Chondrocyte (in vitro differentiated cells): ENCODE data around the gene LRRC49. TPM values are rescaled to one million over a fixed set of nuclear protein-coding genes. Genes with fewer than 3 reads are reported as not detected.

Source experiments
- DNase-seq: peaks from one replicate; pipeline ENCODE4 v3.0.0; 2021; ENCODE audit warnings: mixed read lengths, low spot score
- H3K27ac Mint-ChIP-seq: one replicate; pipeline ENCODE4 v1.8.0; 2021; ENCODE audit warnings: mild to moderate bottlenecking, moderate library complexity, mixed read lengths; ENCODE audit not compliant: unreplicated experiment
- H3K27me3 Mint-ChIP-seq: 2 replicates; pipeline ENCODE4 v1.8.0; 2021; ENCODE audit warnings: low read depth, mixed read lengths
- H3K36me3 Mint-ChIP-seq: 2 replicates; pipeline ENCODE4 v1.8.0; 2021; ENCODE audit warnings: low read depth, mixed read lengths
- H3K4me1 Mint-ChIP-seq: 2 replicates; pipeline ENCODE4 v1.8.0; 2021; ENCODE audit warnings: low read depth, mild to moderate bottlenecking, mixed read lengths
- H3K4me3 Mint-ChIP-seq: one replicate; pipeline ENCODE4 v1.8.0; 2021; ENCODE audit warnings: mild to moderate bottlenecking, moderate library complexity, mixed read lengths; ENCODE audit not compliant: unreplicated experiment
- H3K9me3 Mint-ChIP-seq: 2 replicates; pipeline ENCODE4 v1.8.0; 2021; ENCODE audit warnings: low read depth, mixed read lengths
- long read RNA-seq: library from polyadenylated mRNA; stranded (forward); transcript quantifications from one replicate; pipeline ENCODE4 v2.0.0, GENCODE V29; 2021
- total RNA-seq: library from RNA; stranded (reverse); gene quantifications from 3 replicates; pipeline ENCODE4 v1.2.1, GENCODE V29; 2021
- TF ChIP-seq, protein P1 (sequence below): fragments of 200-600 bp; sonication (generic); IDR thresholded peaks from 2 replicates; pipeline ENCODE4 v1.5.0; 2021; ENCODE audit warnings: antibody characterized with exemption, mild to moderate bottlenecking, moderate library complexity

LRRC49 gene, protein sequence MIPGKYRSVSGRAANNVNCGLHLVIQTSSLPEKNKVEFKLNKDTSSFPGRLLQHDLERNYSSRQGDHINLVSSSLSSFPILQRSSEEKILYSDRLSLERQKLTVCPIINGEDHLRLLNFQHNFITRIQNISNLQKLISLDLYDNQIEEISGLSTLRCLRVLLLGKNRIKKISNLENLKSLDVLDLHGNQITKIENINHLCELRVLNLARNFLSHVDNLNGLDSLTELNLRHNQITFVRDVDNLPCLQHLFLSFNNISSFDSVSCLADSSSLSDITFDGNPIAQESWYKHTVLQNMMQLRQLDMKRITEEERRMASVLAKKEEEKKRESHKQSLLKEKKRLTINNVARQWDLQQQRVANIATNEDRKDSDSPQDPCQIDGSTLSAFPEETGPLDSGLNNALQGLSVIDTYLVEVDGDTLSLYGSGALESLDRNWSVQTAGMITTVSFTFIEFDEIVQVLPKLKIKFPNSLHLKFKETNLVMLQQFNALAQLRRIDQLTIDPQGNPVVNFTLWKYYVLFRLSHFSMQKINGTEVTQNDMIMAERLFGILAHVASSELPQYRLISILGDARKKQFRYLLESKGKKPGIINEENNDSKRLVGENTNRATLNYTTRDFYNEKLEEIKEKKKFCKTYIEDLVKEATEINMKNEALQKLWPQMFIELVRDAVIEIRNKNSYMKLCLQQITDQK
- total RNA-seq, result 4.9 to 8.8 TPM (median 6.4 TPM) in 3 replicates
- long read RNA-seq, full-length matches to known transcripts, result 9 of 12 reads
- long read RNA-seq, partial matches to known transcripts, result 0 of 12 reads
- long read RNA-seq, other reads (novel, unspliced or antisense), result 3 of 12 reads

DNA sequence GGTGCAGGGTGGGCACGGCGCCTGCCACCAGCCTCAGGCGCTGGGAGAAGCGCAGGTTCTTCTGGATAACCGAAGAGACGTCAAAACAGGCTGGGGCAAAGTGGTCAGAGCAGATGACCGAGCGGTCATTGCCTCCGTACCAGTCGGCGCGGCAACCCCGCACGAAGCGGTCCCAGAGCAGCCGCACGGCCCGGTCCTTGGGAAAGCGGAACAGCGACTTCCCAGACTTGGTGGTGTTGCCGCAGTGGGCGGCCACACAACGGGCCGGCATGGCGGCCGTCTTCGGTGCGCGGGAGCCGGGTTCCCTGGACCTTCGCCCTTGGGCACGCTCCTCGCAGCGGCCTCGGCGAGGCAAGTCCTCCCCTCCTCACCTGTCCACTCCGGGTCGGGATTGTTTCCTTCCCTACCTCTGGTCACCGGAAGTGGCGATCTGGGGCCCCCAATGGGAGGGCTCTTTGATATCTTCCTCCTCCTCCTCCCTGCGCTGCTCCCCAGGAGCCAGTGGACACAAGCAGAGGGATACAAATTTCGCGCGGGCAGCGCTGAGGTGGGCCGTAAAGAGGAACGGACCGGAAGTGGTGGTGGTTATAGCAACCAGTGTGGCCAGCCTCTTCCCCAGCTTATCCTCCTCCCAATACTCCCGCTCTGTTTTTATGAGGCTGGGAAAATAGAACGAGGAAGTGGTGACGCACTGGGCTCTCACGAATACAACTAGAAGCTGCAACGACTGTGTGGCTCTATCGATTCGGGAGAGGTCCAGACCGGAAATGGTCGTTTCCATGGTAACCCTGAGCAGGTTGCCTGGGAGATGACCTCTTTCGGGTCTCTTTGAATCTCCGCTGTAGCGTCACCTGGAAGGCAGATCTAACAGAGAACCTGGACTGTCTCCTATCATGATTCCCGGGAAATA is at the start of gene LRRC49, which contains the start of gene THAP10:
Gene LRRC49 (plus strand): TSS at position 825 of the 910 bp plus-strand sequence. CDS start 69 bp downstream, at position 894.
Gene THAP10 (minus strand): TSS at position 432 of the 910 bp plus-strand sequence. CDS start 161 bp downstream, at position 271.
- Mint-ChIP-seq H3K9me3 (no peaks in the 10 kb centered on the region), H3K27ac (peak within 1 kb of the TSS; percentile 92), H3K4me1 (peaks cover 17% of the 10 kb centered on the region), H3K27me3 (no peaks in the 10 kb centered on the region), H3K4me3 (peak within 1 kb of the TSS; percentile 79), H3K36me3 (no peaks in the 10 kb centered on the region)
- TF ChIP-seq, protein P1, sequence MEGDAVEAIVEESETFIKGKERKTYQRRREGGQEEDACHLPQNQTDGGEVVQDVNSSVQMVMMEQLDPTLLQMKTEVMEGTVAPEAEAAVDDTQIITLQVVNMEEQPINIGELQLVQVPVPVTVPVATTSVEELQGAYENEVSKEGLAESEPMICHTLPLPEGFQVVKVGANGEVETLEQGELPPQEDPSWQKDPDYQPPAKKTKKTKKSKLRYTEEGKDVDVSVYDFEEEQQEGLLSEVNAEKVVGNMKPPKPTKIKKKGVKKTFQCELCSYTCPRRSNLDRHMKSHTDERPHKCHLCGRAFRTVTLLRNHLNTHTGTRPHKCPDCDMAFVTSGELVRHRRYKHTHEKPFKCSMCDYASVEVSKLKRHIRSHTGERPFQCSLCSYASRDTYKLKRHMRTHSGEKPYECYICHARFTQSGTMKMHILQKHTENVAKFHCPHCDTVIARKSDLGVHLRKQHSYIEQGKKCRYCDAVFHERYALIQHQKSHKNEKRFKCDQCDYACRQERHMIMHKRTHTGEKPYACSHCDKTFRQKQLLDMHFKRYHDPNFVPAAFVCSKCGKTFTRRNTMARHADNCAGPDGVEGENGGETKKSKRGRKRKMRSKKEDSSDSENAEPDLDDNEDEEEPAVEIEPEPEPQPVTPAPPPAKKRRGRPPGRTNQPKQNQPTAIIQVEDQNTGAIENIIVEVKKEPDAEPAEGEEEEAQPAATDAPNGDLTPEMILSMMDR, result no peak
- no peak for DNase-seq

DNA sequence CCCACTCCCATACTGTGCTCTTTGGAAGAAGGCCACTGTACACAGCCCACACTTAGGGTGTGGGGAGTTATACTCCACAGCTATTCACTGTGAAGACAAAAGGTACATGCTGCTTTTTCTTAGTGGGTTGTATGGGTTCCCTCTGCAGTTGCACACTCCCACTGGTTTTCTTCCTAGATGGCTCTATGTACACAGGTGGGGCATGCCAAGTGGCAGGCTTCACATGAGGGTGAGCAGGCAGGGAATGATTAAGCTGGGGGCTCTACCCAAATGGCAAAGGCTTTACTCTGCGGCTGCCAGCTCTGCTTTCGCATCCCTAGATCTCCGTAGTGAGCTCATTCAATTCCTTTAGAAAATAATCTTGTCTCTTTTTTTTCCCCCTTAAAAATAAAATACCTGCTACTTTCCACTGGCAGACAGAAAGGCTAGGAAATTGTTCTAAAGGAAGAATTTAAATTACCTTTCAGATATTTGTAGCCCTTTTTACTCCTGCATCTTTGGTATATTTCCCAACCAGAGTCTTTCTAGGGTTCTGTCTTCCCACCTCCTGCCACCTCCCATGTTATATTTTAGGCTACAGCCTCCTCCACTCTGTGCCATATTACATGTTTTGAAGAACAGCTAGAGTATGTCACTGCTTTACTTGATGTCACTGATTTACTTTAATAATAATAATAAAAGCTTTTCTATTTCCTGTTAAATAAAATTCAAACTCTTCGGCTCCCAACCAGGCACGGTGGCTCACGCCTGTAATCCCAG is 46.8 kb upstream of the LRRC49 start:
- no peak for DNase-seq
- Mint-ChIP-seq H3K9me3 (peaks cover 3% of the 10 kb centered on the region), H3K27me3 (no peaks in the 10 kb centered on the region), H3K36me3 (peaks cover 24% of the 10 kb centered on the region), H3K4me1 (peaks cover 34% of the 10 kb centered on the region), H3K4me3 (no peak overlapping the region), H3K27ac (no peak overlapping the region)
- TF ChIP-seq, protein P1, result no peak

DNA sequence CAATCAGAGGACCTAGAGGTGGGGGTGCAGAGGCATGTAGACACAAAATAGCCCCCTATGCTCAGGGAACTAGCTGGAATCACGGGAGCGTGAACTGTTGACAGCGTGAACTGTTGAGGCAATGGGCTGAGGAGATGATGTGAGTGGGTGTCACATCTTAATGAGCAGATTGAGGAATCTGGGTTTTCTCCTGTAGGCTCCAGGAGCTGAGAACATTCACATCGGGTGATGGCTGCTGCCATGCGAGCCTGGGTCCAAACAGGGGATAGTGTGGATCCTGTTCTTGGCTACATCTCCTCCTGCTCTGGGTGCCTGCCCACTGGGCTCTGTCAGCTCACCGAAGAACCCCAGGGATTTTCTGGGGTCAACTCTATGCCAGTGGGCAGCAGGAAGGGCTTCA is 40.7 kb upstream of the LRRC49 start:
- no peaks in the 10 kb centered on the region for H3K27me3 Mint-ChIP-seq
- peak overlapping the region; percentile 90 for H3K4me3 Mint-ChIP-seq
- H3K36me3 Mint-ChIP-seq, result peaks cover 16% of the 10 kb centered on the region
- DNase-seq, result no peak
- TF ChIP-seq, protein P1, result no peak
- no peaks in the 10 kb centered on the region for H3K9me3 Mint-ChIP-seq
- H3K27ac Mint-ChIP-seq, result peak overlapping the region; percentile 96
- peaks cover 68% of the 10 kb centered on the region for H3K4me1 Mint-ChIP-seq

DNA sequence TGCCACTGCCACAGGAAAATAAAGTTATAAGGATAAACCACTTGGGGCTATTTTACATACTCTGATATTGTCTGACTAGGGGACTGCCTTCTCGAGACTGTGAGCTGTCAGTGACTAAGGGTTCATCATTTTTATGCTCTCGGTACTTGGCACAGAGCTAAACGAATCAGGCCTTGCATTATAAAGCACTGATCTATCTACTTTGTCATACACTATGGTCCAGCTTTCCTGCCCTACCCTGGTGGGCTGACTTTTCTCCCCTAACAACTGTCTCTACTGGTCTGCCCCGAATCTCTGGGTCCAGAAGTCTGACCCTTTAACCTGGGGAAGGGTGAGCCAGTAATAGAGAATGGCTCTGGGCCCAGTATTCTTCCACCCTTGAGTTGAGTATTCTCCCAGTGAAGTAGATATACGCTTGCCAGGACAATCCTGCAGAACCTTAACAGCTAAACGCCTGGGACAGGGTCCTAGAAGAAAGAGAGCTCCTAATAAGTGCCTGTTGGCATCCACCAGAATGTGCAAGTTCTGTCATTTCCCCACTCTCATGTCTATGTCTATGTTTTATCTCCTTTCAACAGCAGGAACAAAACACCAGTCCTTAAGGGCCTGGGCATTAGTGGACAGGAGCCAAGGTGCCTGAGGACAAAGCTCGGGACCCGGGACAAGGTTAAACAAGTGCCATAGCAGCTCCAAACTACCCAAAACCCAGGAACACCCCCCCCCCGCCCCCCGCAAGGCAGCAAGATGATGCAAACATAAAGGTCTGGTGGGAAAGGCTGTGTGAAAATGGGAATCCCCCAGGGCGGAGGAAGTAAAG is 39.9 kb upstream of the LRRC49 start:
- H3K36me3 Mint-ChIP-seq, result peaks cover 14% of the 10 kb centered on the region
- H3K4me3 Mint-ChIP-seq, result peak overlapping the region; percentile 90
- H3K27me3 Mint-ChIP-seq, result no peaks in the 10 kb centered on the region
- no peaks in the 10 kb centered on the region for H3K9me3 Mint-ChIP-seq
- H3K27ac Mint-ChIP-seq, result peak overlapping the region; percentile 96
- peaks cover 72% of the 10 kb centered on the region for H3K4me1 Mint-ChIP-seq
- TF ChIP-seq, protein P1, result no peak
- no peak for DNase-seq
